Gastrocnemius medialis (tissue), 4 donors: ENCODE data around the gene TET2.

Source experiments
- CTCF ChIP-seq, 5 experiments: fragments of 450-650 bp in 3 of 5; fragments of 200-600 bp in 2 of 5; sonication (generic) in 2 of 5; IDR thresholded peaks in 4 of 5; conservative IDR thresholded peaks in 1 of 5; 1 replicate in 4 of 5; 2 replicates in 1 of 5; pipeline ENCODE4 v1.5.1; 2016 to 2019; ENCODE audit warnings: antibody characterized with exemption in 5 of 5, mild to moderate bottlenecking in 3 of 5, moderate library complexity in 3 of 5
- POLR2A ChIP-seq, 2 donors: fragments of 450-650 bp; IDR thresholded peaks; one replicate each; pipeline ENCODE4 v1.6.1; 2017; ENCODE audit warnings: antibody characterized with exemption in 2 of 2, mild to moderate bottlenecking in 2 of 2, moderate library complexity in 2 of 2

GRCh38 chr4:105150503-105150902 lies 3.8 kb downstream of the TET2 start:
- TF ChIP-seq CTCF (IDR thresholded peaks at IDR 0.05 in 4 of 5, conservative IDR thresholded peaks at IDR 0.05 in 1 of 5): no peak
- TF ChIP-seq POLR2A (IDR thresholded peaks at IDR 0.05): no peak
